ENCODE data around the gene CTNNA3. TPM values are rescaled to one million over a fixed set of nuclear protein-coding genes. Genes with fewer than 3 reads are reported as not detected.

The CTNNA3 gene
- total RNA-seq, 6 donors from 2014 or later, result 0.20 to 2.0 TPM; not detected in 4

GRCh38 chr10:67200913-67201564, 495.0 kb downstream of the CTNNA3 start:
- no peak for ATAC-seq (ENCODE audit: low FRiP score in 2 of 2)
- no peak for DNase-seq
- no peaks in the 10 kb centered on the region for H3K9me3 ChIP-seq
- WGBS, 2 donors, result 85 to 88% methylated on average over 3 of the region's 3 CpGs
- no peak for TF ChIP-seq POLR2AphosphoS5 (IDR thresholded peaks at IDR 0.05)
- TF ChIP-seq POLR2A (IDR thresholded peaks at IDR 0.05), result no peak
- TF ChIP-seq CTCF (IDR thresholded peaks at IDR 0.05), result no peak
- TF ChIP-seq EP300 (IDR thresholded peaks at IDR 0.05), result no peak
- H3K4me1 ChIP-seq, result no peaks in the 10 kb centered on the region
- no peak overlapping the region for H3K27ac ChIP-seq
- H3K4me3 ChIP-seq, result no peak overlapping the region
- no peaks in the 10 kb centered on the region for H3K36me3 ChIP-seq
- H3K27me3 ChIP-seq, result no peaks in the 10 kb centered on the region

- no peaks in the 10 kb centered on the region for H3K4me1 ChIP-seq
- H3K36me3 ChIP-seq, result no peaks in the 10 kb centered on the region
- H3K4me3 ChIP-seq, result no peak overlapping the region
- H3K27ac ChIP-seq, result no peak overlapping the region
- H3K27me3 ChIP-seq, result no peaks in the 10 kb centered on the region
- H3K9me3 ChIP-seq, result no peaks in the 10 kb centered on the region
- DNase-seq (no peak), ATAC-seq (ENCODE audit: low FRiP score in 2 of 2) (no peak)
- no peak for TF ChIP-seq EP300 (IDR thresholded peaks at IDR 0.05)
- no peak for TF ChIP-seq POLR2A (IDR thresholded peaks at IDR 0.05)
- TF ChIP-seq POLR2AphosphoS5 (IDR thresholded peaks at IDR 0.05), result no peak
- TF ChIP-seq CTCF (IDR thresholded peaks at IDR 0.05), result no peak
- 82 to 89% methylated on average over 2 of the region's 2 CpGs for WGBS, 2 donors
Measured at GRCh38 chr10:67175354-67175753, 520.6 kb downstream of the CTNNA3 start.

- Histone ChIP-seq H3K27me3 (no peaks in the 10 kb centered on the region), H3K27ac (no peak overlapping the region), H3K4me1 (no peaks in the 10 kb centered on the region), H3K36me3 (no peaks in the 10 kb centered on the region), H3K4me3 (no peak overlapping the region), H3K9me3 (peaks cover 0 to 4% (median 0%) of the 10 kb centered on the region in 4 donors)
- TF ChIP-seq POLR2AphosphoS5 (IDR thresholded peaks at IDR 0.05), result no peak
- no peak for TF ChIP-seq POLR2A (IDR thresholded peaks at IDR 0.05)
- no peak for TF ChIP-seq CTCF (IDR thresholded peaks at IDR 0.05)
- TF ChIP-seq EP300 (IDR thresholded peaks at IDR 0.05), result no peak
- DNase-seq (no peak), ATAC-seq (ENCODE audit: low FRiP score in 2 of 2) (no peak)
Measured at GRCh38 chr10:67173787-67174186, 522.2 kb downstream of the CTNNA3 start.

GRCh38 chr10:67171970-67172369, 524.0 kb downstream of the CTNNA3 start:
- DNase-seq (no peak), ATAC-seq (ENCODE audit: low FRiP score in 2 of 2) (no peak)
- Histone ChIP-seq H3K36me3 (no peaks in the 10 kb centered on the region), H3K4me1 (no peaks in the 10 kb centered on the region), H3K9me3 (peaks cover 0 to 14% (median 5%) of the 10 kb centered on the region in 4 donors), H3K27ac (no peak overlapping the region), H3K4me3 (no peak overlapping the region), H3K27me3 (no peaks in the 10 kb centered on the region)
- WGBS, 2 donors, result 53 to 63% methylated on average over 1 of the region's 1 CpG
- TF ChIP-seq POLR2A (IDR thresholded peaks at IDR 0.05) (no peak), POLR2AphosphoS5 (IDR thresholded peaks at IDR 0.05) (no peak), EP300 (IDR thresholded peaks at IDR 0.05) (no peak), CTCF (IDR thresholded peaks at IDR 0.05) (no peak)

GRCh38 chr10:67156239-67156638, 539.8 kb downstream of the CTNNA3 start:
- ATAC-seq (ENCODE audit: low FRiP score in 2 of 2) (no peak), DNase-seq (no peak)
- H3K27me3 ChIP-seq, result no peaks in the 10 kb centered on the region
- H3K4me3 ChIP-seq, result no peak overlapping the region
- H3K36me3 ChIP-seq, result no peaks in the 10 kb centered on the region
- no peaks in the 10 kb centered on the region for H3K4me1 ChIP-seq
- peaks cover 0 to 13% (median 0%) of the 10 kb centered on the region in 4 donors for H3K9me3 ChIP-seq
- TF ChIP-seq EP300 (IDR thresholded peaks at IDR 0.05) (no peak), POLR2AphosphoS5 (IDR thresholded peaks at IDR 0.05) (no peak), CTCF (IDR thresholded peaks at IDR 0.05) (no peak), POLR2A (IDR thresholded peaks at IDR 0.05) (no peak)
- no peak overlapping the region for H3K27ac ChIP-seq

All from upper lobe of left lung (tissue), 6 donors.